Endothelial cell of hepatic sinusoid (primary cell): ENCODE data around the gene TTLL12.

Experiments
- in situ Hi-C: cut with HindIII; loops from 2 replicates; pipeline ENCODE4 v1.10.0; 2017; ENCODE audit warnings: low sequenced_read_pairs

TTLL12 gene

GRCh38 chr22:43200555-43200954, 13.6 kb upstream of the TTLL12 start:
- in situ Hi-C loops = no loop called here

GRCh38 chr22:43200031-43200430, 13.1 kb upstream of the TTLL12 start:
- in situ Hi-C loops = no loop called here

GRCh38 chr22:43199541-43199940, 12.6 kb upstream of the TTLL12 start:
- in situ Hi-C loops = no loop called here

GRCh38 chr22:43198936-43199335, 12.0 kb upstream of the TTLL12 start:
- in situ Hi-C loops = no loop called here

GRCh38 chr22:43198126-43198525, 11.2 kb upstream of the TTLL12 start:
- in situ Hi-C loops = no loop called here

GRCh38 chr22:43197271-43197941, 10.5 kb upstream of the TTLL12 start:
- in situ Hi-C loops = no loop called here

GRCh38 chr22:43191831-43192230, 4.9 kb upstream of the TTLL12 start:
- in situ Hi-C loops = no loop called here

GRCh38 chr22:43188829-43189545, 2.1 kb upstream of the TTLL12 start:
- in situ Hi-C loops = no loop called here

GRCh38 chr22:43187171-43188099, 501 bp upstream of the TTLL12 start:
- in situ Hi-C loops = no loop called here

- in situ Hi-C loops = no loop called here
Observed at GRCh38 chr22:43185860-43186261, 1.1 kb downstream of the TTLL12 start.

- in situ Hi-C loops = no loop called here
Observed at GRCh38 chr22:43183496-43184277, 3.2 kb downstream of the TTLL12 start.

- in situ Hi-C loops = no loop called here
Observed at GRCh38 chr22:43182726-43183125, 4.2 kb downstream of the TTLL12 start.

GRCh38 chr22:43182118-43182517, 4.8 kb downstream of the TTLL12 start:
- in situ Hi-C loops = no loop called here

GRCh38 chr22:43181321-43182076, 5.4 kb downstream of the TTLL12 start:
- in situ Hi-C loops = no loop called here

- in situ Hi-C loops = no loop called here
Observed at GRCh38 chr22:43180670-43181069, 6.3 kb downstream of the TTLL12 start.

- in situ Hi-C loops = no loop called here
Observed at GRCh38 chr22:43179911-43180195, 7.1 kb downstream of the TTLL12 start.

- in situ Hi-C loops = no loop called here
Observed at GRCh38 chr22:43179146-43179910, 7.6 kb downstream of the TTLL12 start.

GRCh38 chr22:43177479-43177878, 9.5 kb downstream of the TTLL12 start:
- in situ Hi-C loops = no loop called here

GRCh38 chr22:43176090-43176489, 10.8 kb downstream of the TTLL12 start:
- in situ Hi-C loops = no loop called here
